ENCODE measurements around the gene TBX1. TPM values are rescaled to one million over a fixed set of nuclear protein-coding genes. Genes with fewer than 3 reads are reported as not detected.
A peak's percentile ranks its signal among the peaks of the same experiment; 100 is the strongest.

Gene TBX1
- total RNA-seq, 4 donors from 2014 or later, result 7.6 to 34.3 (median 18.5) TPM

- intact Hi-C loops (cut with DNase I), result no loop called here
- no peak overlapping the region for H3K4me3 ChIP-seq (replicated peaks in 1 of 3)
- H3K4me1 ChIP-seq, result peaks cover 16 to 28% of the 10 kb centered on the region in 2 donors
- DNase-seq, result no peak
- no peaks in the 10 kb centered on the region for H3K36me3 ChIP-seq
- WGBS, 2 donors, result 15 to 22% methylated on average over 19 to 22 of the region's 26 CpGs
- peaks cover 32% of the 10 kb centered on the region for H3K27me3 ChIP-seq
- TF ChIP-seq CTCF (IDR thresholded peaks at IDR 0.05) (no peak), POLR2A (IDR thresholded peaks at IDR 0.05) (no peak)
- no peaks in the 10 kb centered on the region for H3K9me3 ChIP-seq
- H3K27ac ChIP-seq, result no peak overlapping the region
Observed at GRCh38 chr22:19755722-19756287, 4.8 kb upstream of the TBX1 start.

GRCh38 chr22:19756288-19757128, 4.1 kb upstream of the TBX1 start:
- Histone ChIP-seq H3K4me1 (peaks cover 16 to 33% of the 10 kb centered on the region in 2 donors), H3K27ac (no peak overlapping the region), H3K27me3 (peaks cover 32% of the 10 kb centered on the region), H3K9me3 (no peaks in the 10 kb centered on the region), H3K4me3 (replicated peaks in 1 of 3) (no peak overlapping the region), H3K36me3 (no peaks in the 10 kb centered on the region)
- TF ChIP-seq POLR2A (IDR thresholded peaks at IDR 0.05) (no peak), CTCF (IDR thresholded peaks at IDR 0.05) (peak in 5 of 6 experiments; percentile 47 to 65 (median 57))
- WGBS, 2 donors, result 9 to 18% methylated on average over 8 to 27 of the region's 76 CpGs
- intact Hi-C loops (cut with DNase I), result no loop called here
- DNase-seq, result peak; percentile 63 to 67

GRCh38 chr22:19757140-19757984, 3.2 kb upstream of the TBX1 start:
- Histone ChIP-seq H3K36me3 (no peaks in the 10 kb centered on the region), H3K4me3 (replicated peaks in 1 of 3) (no peak overlapping the region), H3K27ac (no peak overlapping the region), H3K9me3 (no peaks in the 10 kb centered on the region), H3K27me3 (peaks cover 32% of the 10 kb centered on the region), H3K4me1 (peaks cover 16 to 33% of the 10 kb centered on the region in 2 donors)
- no peak for DNase-seq
- intact Hi-C loops (cut with DNase I), result no loop called here
- TF ChIP-seq POLR2A (IDR thresholded peaks at IDR 0.05) (no peak), CTCF (IDR thresholded peaks at IDR 0.05) (no peak)
- 47 to 83% methylated on average over 1 to 13 of the region's 16 CpGs for WGBS, 2 donors

GRCh38 chr22:19757985-19758895, 2.3 kb upstream of the TBX1 start:
- Histone ChIP-seq H3K27ac (no peak overlapping the region), H3K4me3 (replicated peaks in 1 of 3) (no peak overlapping the region), H3K36me3 (no peaks in the 10 kb centered on the region), H3K4me1 (peaks cover 16 to 33% of the 10 kb centered on the region in 2 donors), H3K27me3 (peaks cover 32% of the 10 kb centered on the region), H3K9me3 (no peaks in the 10 kb centered on the region)
- no peak for DNase-seq
- TF ChIP-seq CTCF (IDR thresholded peaks at IDR 0.05) (no peak), POLR2A (IDR thresholded peaks at IDR 0.05) (peak in 1 of 2 donors; percentile 36)
- intact Hi-C loops (cut with DNase I), result no loop called here
- 80 to 84% methylated on average over 9 to 14 of the region's 43 CpGs for WGBS, 2 donors
